HepG2 (cell line): ENCODE measurements around the gene CKAP2L. TPM values are rescaled to one million over a fixed set of nuclear protein-coding genes. Genes with fewer than 3 reads are reported as not detected.
A peak's percentile ranks its signal among the peaks of the same experiment; 100 is the strongest.

ENCODE experiments used
- FOXC1 ChIP-seq: sonication (generic); formaldehyde crosslinking; IDR thresholded peaks from 2 replicates; pipeline ENCODE4 v1.8.0; 2022; ENCODE audit warnings: mild to moderate bottlenecking, missing genetic modification reagents, borderline replicate concordance
- FOXP4 ChIP-seq: sonication (generic); formaldehyde crosslinking; IDR thresholded peaks from 2 replicates; pipeline ENCODE4 v1.4.0; 2020; ENCODE audit warnings: missing genetic modification reagents
- HINFP ChIP-seq: sonication (generic); formaldehyde crosslinking; IDR thresholded peaks from 2 replicates; pipeline ENCODE4 v1.4.0; 2020; ENCODE audit warnings: low read depth, mild to moderate bottlenecking, missing genetic modification reagents
- HNF4G ChIP-seq, 2 experiments: sonication (generic) in 1 of 2; formaldehyde crosslinking in 1 of 2; IDR thresholded peaks; 2 replicates each; pipeline versions ENCODE4 v1.4.0 to v1.6.1; 2011 to 2020; ENCODE audit warnings: borderline replicate concordance in 2 of 2, low read depth in 2 of 2, mild to moderate bottlenecking in 2 of 2, low read length in 1 of 2, missing genetic modification reagents in 1 of 2, moderate library complexity in 1 of 2
- JUNB ChIP-seq: sonication (generic); formaldehyde crosslinking; IDR thresholded peaks from 2 replicates; pipeline ENCODE4 v1.8.0; 2022; ENCODE audit warnings: missing genetic modification reagents, mild to moderate bottlenecking, borderline replicate concordance
- MED13 ChIP-seq: sonication (generic); formaldehyde crosslinking; IDR thresholded peaks from 2 replicates; pipeline ENCODE4 v1.5.0; 2020; ENCODE audit warnings: missing genetic modification reagents
- MTA3 ChIP-seq: sonication (generic); formaldehyde crosslinking; IDR thresholded peaks from 2 replicates; pipeline ENCODE4 v1.4.0; 2020; ENCODE audit warnings: missing genetic modification reagents
- PBX3 ChIP-seq: sonication (generic); formaldehyde crosslinking; IDR thresholded peaks from 2 replicates; pipeline ENCODE4 v1.8.1; 2023; ENCODE audit warnings: missing genetic modification reagents, inconsistent platforms, borderline replicate concordance
- RARG ChIP-seq: sonication (generic); formaldehyde crosslinking; IDR thresholded peaks from 2 replicates; pipeline ENCODE4 v1.4.0; 2020; ENCODE audit warnings: low read depth, mild to moderate bottlenecking, missing genetic modification reagents
- YEATS2 ChIP-seq: sonication (generic); formaldehyde crosslinking; IDR thresholded peaks from 2 replicates; pipeline ENCODE4 v1.4.0; 2020; ENCODE audit warnings: missing genetic modification reagents, borderline replicate concordance
- ZBTB44 ChIP-seq: sonication (generic); formaldehyde crosslinking; IDR thresholded peaks from 2 replicates; pipeline ENCODE4 v1.4.0; 2020; ENCODE audit warnings: missing genetic modification reagents
- ZFP36 ChIP-seq: fragments of 150-350 bp; IDR thresholded peaks from 2 replicates; pipeline ENCODE4 v1.6.1; 2018; ENCODE audit warnings: borderline replicate concordance, low read length, low read depth; ENCODE audit not compliant: partially characterized antibody
- ZFY ChIP-seq: sonication (generic); formaldehyde crosslinking; IDR thresholded peaks from 2 replicates; pipeline ENCODE4 v1.4.0; 2020; ENCODE audit warnings: missing genetic modification reagents
- ZNF547 ChIP-seq: sonication (generic); formaldehyde crosslinking; IDR thresholded peaks from 2 replicates; pipeline ENCODE4 v1.5.1; 2020; ENCODE audit warnings: mild to moderate bottlenecking, missing genetic modification reagents
- ZNF572 ChIP-seq: sonication (generic); formaldehyde crosslinking; IDR thresholded peaks from 2 replicates; pipeline ENCODE4 v1.5.1; 2020; ENCODE audit warnings: mild to moderate bottlenecking, missing genetic modification reagents
- ZNF619 ChIP-seq: sonication (generic); formaldehyde crosslinking; IDR thresholded peaks from 2 replicates; pipeline ENCODE4 v1.4.0; 2020; ENCODE audit warnings: mild to moderate bottlenecking, missing genetic modification reagents
- ZNF672 ChIP-seq: sonication (generic); formaldehyde crosslinking; IDR thresholded peaks from 2 replicates; pipeline ENCODE4 v1.8.1; 2022; ENCODE audit warnings: missing genetic modification reagents
- polyA plus RNA-seq, 8 experiments: library from polyadenylated mRNA; depleted of rRNA in 3 of 8; stranded (reverse) in 7 of 8; unstranded in 1 of 8; fragments of >200 nt; fragmentation: Illumina TruSeq in 4 of 8; extraction: Trizol in 4 of 8; gene quantifications; 2 replicates each; pipeline versions ENCODE4 v1.2.1 to v1.2.3, GENCODE V29; 2011 to 2016; ENCODE audit warnings: low read depth in 4 of 8, missing spikeins in 1 of 8, mixed read lengths in 1 of 8; ENCODE audit not compliant: insufficient read depth in 1 of 8
- total RNA-seq, 5 experiments: library from RNA; depleted of rRNA; stranded (reverse); fragments of >200 nt; fragmentation: Illumina TruSeq; extraction: Trizol; gene quantifications; 2 replicates each; pipeline ENCODE4 v1.2.3, GENCODE V29; 2016; ENCODE audit warnings: low read depth in 1 of 5
- TF ChIP-seq, protein P1 (sequence below): sonication (generic); formaldehyde crosslinking; IDR thresholded peaks from 2 replicates; pipeline ENCODE4 v1.8.0; 2022; ENCODE audit warnings: mild to moderate bottlenecking, missing genetic modification reagents; ENCODE audit not compliant: insufficient replicate concordance
- TF ChIP-seq, protein P2 (sequence below): sonication (generic); formaldehyde crosslinking; IDR thresholded peaks from 2 replicates; pipeline ENCODE4 v1.8.1; 2023; ENCODE audit warnings: missing genetic modification reagents, mild to moderate bottlenecking, borderline replicate concordance

Gene CKAP2L
- total and polyA plus RNA-seq, 2 of the 13 experiments (the other 11 are each of a cell fraction or from before 2014, with no cell fraction given) = 7.1 to 9.5 TPM

- no peak; the same call in 1 of the 2 replicates for TF ChIP-seq FOXP4 (CRISPR knock-in tag)
- TF ChIP-seq ZNF547 (CRISPR knock-in tag) = peak; percentile 7; the same call in 1 of the 2 replicates
- no peak for TF ChIP-seq PBX3 (CRISPR knock-in tag)
- peak; percentile 69; the same call in 1 of the 2 replicates for TF ChIP-seq YEATS2
- TF ChIP-seq, protein P1, sequence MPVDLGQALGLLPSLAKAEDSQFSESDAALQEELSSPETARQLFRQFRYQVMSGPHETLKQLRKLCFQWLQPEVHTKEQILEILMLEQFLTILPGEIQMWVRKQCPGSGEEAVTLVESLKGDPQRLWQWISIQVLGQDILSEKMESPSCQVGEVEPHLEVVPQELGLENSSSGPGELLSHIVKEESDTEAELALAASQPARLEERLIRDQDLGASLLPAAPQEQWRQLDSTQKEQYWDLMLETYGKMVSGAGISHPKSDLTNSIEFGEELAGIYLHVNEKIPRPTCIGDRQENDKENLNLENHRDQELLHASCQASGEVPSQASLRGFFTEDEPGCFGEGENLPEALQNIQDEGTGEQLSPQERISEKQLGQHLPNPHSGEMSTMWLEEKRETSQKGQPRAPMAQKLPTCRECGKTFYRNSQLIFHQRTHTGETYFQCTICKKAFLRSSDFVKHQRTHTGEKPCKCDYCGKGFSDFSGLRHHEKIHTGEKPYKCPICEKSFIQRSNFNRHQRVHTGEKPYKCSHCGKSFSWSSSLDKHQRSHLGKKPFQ = no peak
- TF ChIP-seq ZFP36 = no peak
- no peak for TF ChIP-seq FOXC1 (CRISPR knock-in tag)
- TF ChIP-seq ZNF672 (CRISPR knock-in tag) = peak; percentile 77; the same call in 1 of the 2 replicates
- peak; percentile 80 for TF ChIP-seq ZNF619 (CRISPR knock-in tag)
- TF ChIP-seq ZNF572 = no peak
- TF ChIP-seq JUNB (CRISPR knock-in tag) = no peak; the same call in 1 of the 2 replicates
- TF ChIP-seq MED13 (CRISPR knock-in tag) = no peak
- TF ChIP-seq HINFP (CRISPR knock-in tag) = 0 out of 2 replicates have a peak, but pooled peaks have one; percentile 29
- TF ChIP-seq, protein P2, sequence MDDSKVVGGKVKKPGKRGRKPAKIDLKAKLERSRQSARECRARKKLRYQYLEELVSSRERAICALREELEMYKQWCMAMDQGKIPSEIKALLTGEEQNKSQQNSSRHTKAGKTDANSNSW = no peak
- no peak for TF ChIP-seq HNF4G (IDR thresholded peaks at IDR 0.05; ENCODE audit: borderline replicate concordance, low read depth, low read length)
- TF ChIP-seq HNF4G (CRISPR knock-in tag; IDR thresholded peaks at IDR 0.05; ENCODE audit: borderline replicate concordance, low read depth) = peak; percentile 43; the same call in 1 of the 2 replicates
- TF ChIP-seq ZFY = peak; percentile 94
- no peak for TF ChIP-seq ZBTB44 (CRISPR knock-in tag)
- TF ChIP-seq RARG (CRISPR knock-in tag) = no peak
- TF ChIP-seq MTA3 (CRISPR knock-in tag) = no peak
These were observed at the start of gene CKAP2L (continued) for GRCh38 chr2:112764071-112765044.
